Neural cell (in vitro differentiated cells): ENCODE results near the gene ZNF628. TPM values are rescaled to one million over a fixed set of nuclear protein-coding genes. Genes with fewer than 3 reads are reported as not detected.
A peak's percentile ranks its signal among the peaks of the same experiment; 100 is the strongest.

ENCODE experiments used
- H2AFZ ChIP-seq: fragments of 200-600, 300-800 bp; sonication (generic), shearing (Covaris generic); 2 replicates; pipeline ENCODE4 v1.6.0; 2014; ENCODE audit warnings: low read depth, mild to moderate bottlenecking, antibody characterized with exemption, low read length, moderate library complexity
- H3F3A ChIP-seq: fragments of 200-600 bp; shearing (Covaris generic); 2 replicates; pipeline ENCODE4 v1.6.1; 2016; ENCODE audit warnings: mild to moderate bottlenecking, moderate library complexity, mixed read lengths, antibody characterized with exemption, low read length; ENCODE audit not compliant: insufficient read depth, poor library complexity, severe bottlenecking
- H3K27ac ChIP-seq: fragments of 200-600, 300-800 bp; sonication (generic), shearing (Covaris generic); 2 replicates; pipeline ENCODE4 v1.5.1; 2014; ENCODE audit warnings: mild to moderate bottlenecking, low read length, moderate library complexity
- H3K27me3 ChIP-seq: fragments of 300-800, 200-600 bp; sonication (generic), shearing (Covaris generic); 2 replicates; pipeline ENCODE4 v1.6.0; 2014; ENCODE audit warnings: mild to moderate bottlenecking, low read depth, low read length, moderate library complexity; ENCODE audit not compliant: insufficient read depth
- H3K36me3 ChIP-seq: fragments of 300-800, 200-600 bp; sonication (generic), shearing (Covaris generic); 2 replicates; pipeline ENCODE4 v1.5.1; 2014; ENCODE audit warnings: mild to moderate bottlenecking, antibody characterized with exemption, low read length, moderate library complexity; ENCODE audit not compliant: insufficient read depth
- H3K4me2 ChIP-seq: fragments of 300-800, 200-600 bp; sonication (generic), shearing (Covaris generic); 2 replicates; pipeline ENCODE4 v1.6.0; 2014; ENCODE audit warnings: mild to moderate bottlenecking, low read length
- H3K4me3 ChIP-seq: fragments of 300-800, 200-600 bp; sonication (generic), shearing (Covaris generic); 2 replicates; pipeline ENCODE4 v1.5.1; 2014; ENCODE audit warnings: mild to moderate bottlenecking, low read length, moderate library complexity
- H3K79me2 ChIP-seq: fragments of 200-600 bp; shearing (Covaris generic); replicated peaks from 2 replicates; pipeline ENCODE4 v1.6.0; 2014; ENCODE audit warnings: mild to moderate bottlenecking, low read length, moderate library complexity; ENCODE audit not compliant: insufficient read depth
- H3K9ac ChIP-seq: fragments of 300-800, 200-600 bp; sonication (generic), shearing (Covaris generic); 2 replicates; pipeline ENCODE4 v1.6.1; 2016; ENCODE audit warnings: mild to moderate bottlenecking, low read length, mixed read lengths
- H3K9me2 ChIP-seq: fragments of 200-600 bp; shearing (Covaris generic); 2 replicates; pipeline ENCODE4 v1.6.1; 2016; ENCODE audit warnings: mild to moderate bottlenecking, low read length, mixed read lengths; ENCODE audit not compliant: insufficient read depth
- H3K9me3 ChIP-seq: fragments of 200-600, 300-800 bp; sonication (generic), shearing (Covaris generic); 2 replicates; pipeline ENCODE4 v1.6.1; 2016; ENCODE audit warnings: mild to moderate bottlenecking, mixed run types, low read length, moderate library complexity, mixed read lengths
- H4K20me1 ChIP-seq: fragments of 200-600 bp; shearing (Covaris generic); 2 replicates; pipeline ENCODE4 v1.6.1; 2016; ENCODE audit warnings: mild to moderate bottlenecking, mixed run types; ENCODE audit not compliant: insufficient read depth
- EP300 ChIP-seq: fragments of 450-650 bp; conservative IDR thresholded peaks from 2 replicates; pipeline ENCODE4 v1.6.1; 2014; ENCODE audit warnings: antibody characterized with exemption, mild to moderate bottlenecking, moderate library complexity; ENCODE audit not compliant: poor library complexity, severe bottlenecking
- EZH2 ChIP-seq: fragments of 200-600, 300-800 bp; shearing (Covaris generic), sonication (generic); IDR thresholded peaks from 2 replicates; pipeline ENCODE4 v1.6.1; 2014; ENCODE audit warnings: antibody characterized with exemption, low read length, borderline replicate concordance, mild to moderate bottlenecking; ENCODE audit not compliant: insufficient read depth, poor library complexity, severe bottlenecking
- MXI1 ChIP-seq: fragments of 450-650 bp; conservative IDR thresholded peaks from 2 replicates; pipeline ENCODE4 v1.6.1; 2014; ENCODE audit warnings: antibody characterized with exemption, mild to moderate bottlenecking; ENCODE audit not compliant: poor library complexity, severe bottlenecking
- POLR2AphosphoS5 ChIP-seq: IDR thresholded peaks from 2 replicates; pipeline ENCODE4 v1.6.1; 2012
- RAD21 ChIP-seq: fragments of 450-650 bp; conservative IDR thresholded peaks from 2 replicates; pipeline ENCODE4 v1.6.1; 2014; ENCODE audit warnings: antibody characterized with exemption, mild to moderate bottlenecking, moderate library complexity
- REST ChIP-seq: IDR thresholded peaks from 2 replicates; pipeline ENCODE4 v1.6.1; 2012; ENCODE audit warnings: borderline replicate concordance
- SMC3 ChIP-seq: fragments of 450-650 bp; conservative IDR thresholded peaks from 2 replicates; pipeline ENCODE4 v1.6.1; 2014; ENCODE audit warnings: antibody characterized with exemption, mild to moderate bottlenecking, moderate library complexity; ENCODE audit not compliant: poor library complexity
- TAF1 ChIP-seq: IDR thresholded peaks from 2 replicates; pipeline ENCODE4 v1.6.1; 2012; ENCODE audit warnings: low read depth
- polyA plus RNA-seq: library from polyadenylated mRNA; depleted of rRNA; stranded (reverse); fragments of >200 nt; gene quantifications from 2 replicates; pipeline ENCODE4 v1.2.3, GENCODE V29; 2014
- TF ChIP-seq, protein P1 (sequence below): fragments of 450-650 bp; IDR thresholded peaks from 2 replicates; pipeline ENCODE4 v1.5.1; 2014; ENCODE audit warnings: antibody characterized with exemption, mild to moderate bottlenecking, moderate library complexity; ENCODE audit not compliant: poor library complexity, severe bottlenecking

Gene ZNF628
- polyA plus RNA-seq, 1 donor from 2014 or later, result 0.37 TPM

- Histone ChIP-seq H4K20me1 (no peaks in the 10 kb centered on the region), H3K4me3 (peak overlapping the region; percentile 61), H3K9me2 (no peaks in the 10 kb centered on the region), H3K4me2 (no peak overlapping the region), H2AFZ (no peak overlapping the region), H3K79me2 (no peaks in the 10 kb centered on the region), H3K27me3 (no peaks in the 10 kb centered on the region), H3K36me3 (no peaks in the 10 kb centered on the region), H3K9me3 (no peaks in the 10 kb centered on the region), H3K27ac (peak overlapping the region; percentile 35), H3F3A (no peaks in the 10 kb centered on the region), H3K9ac (no peak overlapping the region)
- peak; percentile 16 for TF ChIP-seq POLR2AphosphoS5
- TF ChIP-seq, protein P1, sequence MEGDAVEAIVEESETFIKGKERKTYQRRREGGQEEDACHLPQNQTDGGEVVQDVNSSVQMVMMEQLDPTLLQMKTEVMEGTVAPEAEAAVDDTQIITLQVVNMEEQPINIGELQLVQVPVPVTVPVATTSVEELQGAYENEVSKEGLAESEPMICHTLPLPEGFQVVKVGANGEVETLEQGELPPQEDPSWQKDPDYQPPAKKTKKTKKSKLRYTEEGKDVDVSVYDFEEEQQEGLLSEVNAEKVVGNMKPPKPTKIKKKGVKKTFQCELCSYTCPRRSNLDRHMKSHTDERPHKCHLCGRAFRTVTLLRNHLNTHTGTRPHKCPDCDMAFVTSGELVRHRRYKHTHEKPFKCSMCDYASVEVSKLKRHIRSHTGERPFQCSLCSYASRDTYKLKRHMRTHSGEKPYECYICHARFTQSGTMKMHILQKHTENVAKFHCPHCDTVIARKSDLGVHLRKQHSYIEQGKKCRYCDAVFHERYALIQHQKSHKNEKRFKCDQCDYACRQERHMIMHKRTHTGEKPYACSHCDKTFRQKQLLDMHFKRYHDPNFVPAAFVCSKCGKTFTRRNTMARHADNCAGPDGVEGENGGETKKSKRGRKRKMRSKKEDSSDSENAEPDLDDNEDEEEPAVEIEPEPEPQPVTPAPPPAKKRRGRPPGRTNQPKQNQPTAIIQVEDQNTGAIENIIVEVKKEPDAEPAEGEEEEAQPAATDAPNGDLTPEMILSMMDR, result peak; percentile 89
- no peak for TF ChIP-seq EZH2
- TF ChIP-seq TAF1, result no peak
- peak; percentile 83 for TF ChIP-seq RAD21
- TF ChIP-seq MXI1, result peak; percentile 22
- TF ChIP-seq EP300, result peak; percentile 22
- TF ChIP-seq SMC3, result peak; percentile 80
- peak; percentile 6 for TF ChIP-seq REST
These were observed 27.3 kb downstream of the ZNF628 start for GRCh38 chr19:55503502-55504251.

GRCh38 chr19:55504252-55504603, 27.8 kb downstream of the ZNF628 start:
- Histone ChIP-seq H3K9ac (no peak overlapping the region), H3K9me2 (no peaks in the 10 kb centered on the region), H3K27ac (no peak overlapping the region), H3K79me2 (no peaks in the 10 kb centered on the region), H3K4me3 (peak overlapping the region; percentile 61), H4K20me1 (no peaks in the 10 kb centered on the region), H3K4me2 (no peak overlapping the region), H3K36me3 (no peaks in the 10 kb centered on the region), H2AFZ (no peak overlapping the region), H3K9me3 (no peaks in the 10 kb centered on the region), H3F3A (no peaks in the 10 kb centered on the region), H3K27me3 (no peaks in the 10 kb centered on the region)
- TF ChIP-seq SMC3, result peak; percentile 4
- TF ChIP-seq RAD21, result no peak
